ENCODE measurements around the gene PTPRM.

PTPRM gene

DNA sequence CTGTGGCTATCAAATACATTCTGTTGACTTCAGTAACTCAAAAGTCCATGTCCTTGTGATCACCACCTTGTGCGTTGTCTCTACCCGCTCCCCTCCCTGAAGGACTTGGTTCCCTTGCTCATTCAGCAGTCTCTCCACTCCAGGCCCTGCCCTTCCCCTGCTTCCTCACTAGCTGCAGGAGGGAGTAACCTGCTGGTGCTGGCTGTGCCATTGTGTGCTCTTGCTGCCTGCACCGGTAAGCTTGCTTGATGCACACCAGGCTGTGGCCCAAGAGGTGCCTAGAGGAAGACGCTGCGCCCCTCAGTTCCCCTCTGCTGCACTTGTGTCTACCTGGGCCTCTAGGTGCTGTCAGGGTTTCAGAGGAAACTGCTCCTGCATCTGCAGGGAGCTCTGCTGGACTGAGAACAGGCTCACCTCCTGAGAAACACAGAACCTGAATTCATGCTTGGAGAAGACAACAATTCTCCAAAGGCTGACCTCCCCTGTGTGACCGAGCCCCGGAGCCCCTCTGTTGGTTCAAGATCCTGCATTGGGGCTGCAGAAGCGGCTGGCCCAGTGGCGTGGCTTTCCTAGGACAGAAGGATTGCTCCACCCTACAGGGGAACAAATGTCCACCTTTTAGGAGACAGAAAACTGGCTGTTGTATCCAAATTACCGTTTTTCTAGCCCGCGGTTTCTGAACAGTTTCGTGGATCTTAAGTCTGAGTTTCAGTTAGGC lies 33.6 kb downstream of the PTPRM start:
- Mint-ChIP-seq H3K36me3 (no peaks in the 10 kb centered on the region), H3K4me1 (no peaks in the 10 kb centered on the region), H3K27ac (no peak overlapping the region), H3K27me3 (no peaks in the 10 kb centered on the region), H3K9me3 (peaks cover 0 to 3% of the 10 kb centered on the region in 2 donors), H3K4me3 (no peak overlapping the region)
- no peak for ATAC-seq (replicated peaks)
- no peak for DNase-seq

DNA sequence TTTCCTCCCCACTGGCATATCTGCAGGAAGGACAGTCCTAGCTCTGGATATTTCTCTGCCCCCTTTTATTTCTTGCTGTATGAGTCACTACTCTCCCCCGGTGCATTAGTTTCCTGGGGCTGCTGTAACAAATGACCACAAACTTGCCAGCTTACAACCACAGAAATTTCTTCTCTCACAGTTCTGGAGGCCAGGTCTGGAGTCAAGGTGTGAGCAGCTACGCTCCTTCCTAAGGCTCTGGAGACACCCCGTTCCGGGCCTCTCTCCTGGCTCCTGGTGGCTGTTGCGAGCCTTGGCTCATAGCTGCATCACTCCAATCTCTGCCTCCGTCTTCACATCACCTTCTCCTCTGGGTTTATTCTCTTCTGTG lies 34.1 kb downstream of the PTPRM start:
- H3K4me3 Mint-ChIP-seq: no peak overlapping the region
- DNase-seq (no peak), ATAC-seq (replicated peaks) (no peak)
- no peaks in the 10 kb centered on the region for H3K36me3 Mint-ChIP-seq
- H3K4me1 Mint-ChIP-seq: no peaks in the 10 kb centered on the region
- H3K27me3 Mint-ChIP-seq: no peaks in the 10 kb centered on the region
- H3K9me3 Mint-ChIP-seq: peaks cover 0 to 3% of the 10 kb centered on the region in 2 donors
- no peak overlapping the region for H3K27ac Mint-ChIP-seq

DNA sequence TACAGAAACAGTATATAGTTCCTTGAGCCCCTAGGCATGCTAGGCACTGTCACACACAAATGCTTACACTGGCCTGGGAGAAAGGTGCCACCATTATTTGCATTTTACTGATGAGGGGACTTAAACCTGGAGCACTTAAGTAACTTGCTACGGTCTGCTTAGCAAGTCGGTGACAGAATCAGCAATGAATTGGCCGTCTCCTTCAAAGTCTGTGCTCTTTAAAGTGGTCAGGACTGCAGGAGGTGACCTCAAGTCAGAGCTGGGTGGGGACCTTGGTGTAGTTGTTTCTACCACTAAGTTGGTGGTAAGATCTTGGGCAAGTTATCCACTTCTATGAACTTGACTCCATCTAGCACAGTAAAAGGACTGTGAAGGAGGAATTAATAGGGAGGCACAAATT lies 34.8 kb downstream of the PTPRM start:
- no peaks in the 10 kb centered on the region for H3K4me1 Mint-ChIP-seq
- H3K4me3 Mint-ChIP-seq: no peak overlapping the region
- no peak overlapping the region for H3K27ac Mint-ChIP-seq
- no peaks in the 10 kb centered on the region for H3K27me3 Mint-ChIP-seq
- no peak for ATAC-seq (replicated peaks)
- no peak for DNase-seq
- no peaks in the 10 kb centered on the region for H3K36me3 Mint-ChIP-seq
- peaks cover 0 to 3% of the 10 kb centered on the region in 2 donors for H3K9me3 Mint-ChIP-seq

DNA sequence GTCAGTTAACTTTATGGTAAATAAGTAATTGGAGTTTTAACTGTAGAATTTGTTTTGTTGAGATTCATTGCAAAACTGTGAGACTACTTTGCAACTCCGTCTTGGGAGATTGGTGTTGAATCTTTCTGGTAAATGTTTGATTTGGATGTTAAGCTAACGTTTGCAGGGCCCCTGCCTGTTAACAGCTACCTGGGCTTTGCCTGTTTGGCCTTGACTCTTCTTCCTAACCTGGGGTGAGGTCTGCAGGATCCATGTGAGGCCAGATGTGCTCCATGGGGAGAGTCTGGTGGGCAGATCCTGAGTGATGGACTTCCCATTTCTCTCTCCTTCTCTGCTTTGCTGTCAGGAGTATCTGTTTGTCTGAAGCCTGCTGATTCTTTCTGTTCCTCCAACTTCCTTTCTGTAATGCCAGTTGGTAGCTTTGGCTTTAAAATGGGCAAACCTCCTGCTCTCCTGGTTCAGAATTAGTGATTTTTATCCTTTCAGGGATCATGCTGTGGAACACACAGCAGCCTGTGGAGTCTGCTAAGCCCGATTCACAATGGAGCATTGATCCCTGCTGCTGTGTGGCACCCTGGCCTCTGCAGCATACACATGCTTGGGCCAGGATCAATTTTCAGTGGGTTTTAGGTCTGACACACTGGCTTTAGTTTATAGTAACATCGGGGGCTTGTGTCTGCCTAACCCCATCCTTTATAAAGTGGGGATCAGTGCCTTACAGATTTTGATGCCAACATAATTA lies 36.3 kb downstream of the PTPRM start:
- Mint-ChIP-seq H3K9me3 (peaks cover 0 to 3% of the 10 kb centered on the region in 2 donors), H3K4me1 (no peaks in the 10 kb centered on the region), H3K36me3 (no peaks in the 10 kb centered on the region), H3K27me3 (no peaks in the 10 kb centered on the region), H3K27ac (no peak overlapping the region), H3K4me3 (no peak overlapping the region)
- DNase-seq (no peak), ATAC-seq (replicated peaks) (no peak)

DNA sequence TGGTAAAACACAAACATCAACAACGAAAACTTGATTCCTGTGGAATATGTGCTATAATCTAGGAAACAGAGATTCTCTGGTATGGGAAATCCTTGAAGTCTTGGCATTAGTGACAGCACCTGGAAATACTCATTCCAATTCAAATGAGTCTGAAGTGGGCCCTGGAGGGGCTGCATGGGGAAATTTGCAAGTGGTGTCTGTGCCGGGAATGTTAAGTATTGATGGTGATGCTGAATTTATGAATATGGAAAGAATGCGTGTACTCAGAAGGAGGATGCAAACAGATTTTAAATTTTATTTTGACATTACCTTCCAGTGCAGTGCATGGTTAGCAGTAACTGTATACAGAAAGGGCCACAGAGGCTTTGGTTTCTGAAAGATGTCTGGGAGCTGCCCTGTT lies 37.2 kb downstream of the PTPRM start:
- H3K27ac Mint-ChIP-seq: no peak overlapping the region
- no peaks in the 10 kb centered on the region for H3K27me3 Mint-ChIP-seq

DNA sequence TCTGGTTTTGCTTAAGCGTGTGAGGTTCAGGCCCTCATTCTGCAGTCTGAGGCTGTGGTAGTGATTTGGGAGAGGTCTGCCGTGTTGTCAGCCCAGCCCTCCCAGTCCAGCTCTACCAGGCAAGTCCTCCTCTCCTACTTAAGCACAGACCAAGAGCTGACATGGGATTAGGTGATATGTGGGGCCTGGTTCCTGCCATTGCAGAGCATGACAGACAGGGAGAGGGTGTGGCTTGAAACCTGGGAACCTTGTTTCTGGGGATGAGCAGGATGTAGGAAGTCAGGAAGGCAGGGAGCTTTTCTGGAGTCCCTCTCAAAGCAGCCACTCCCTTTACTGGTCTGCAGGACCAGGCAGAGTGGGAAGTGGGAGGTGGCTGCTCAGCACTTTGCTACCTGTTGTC lies 38.6 kb downstream of the PTPRM start:
- Mint-ChIP-seq H3K4me3 (no peak overlapping the region), H3K9me3 (no peaks in the 10 kb centered on the region)
- no peak for ATAC-seq (replicated peaks)

More for the DNA sequence above, 37.2 kb downstream of the PTPRM start:
- Mint-ChIP-seq H3K9me3 (peaks cover 0 to 3% of the 10 kb centered on the region in 2 donors), H3K4me1 (no peaks in the 10 kb centered on the region), H3K4me3 (no peak overlapping the region), H3K36me3 (no peaks in the 10 kb centered on the region)
- ATAC-seq (replicated peaks) (no peak), DNase-seq (no peak)

DNA sequence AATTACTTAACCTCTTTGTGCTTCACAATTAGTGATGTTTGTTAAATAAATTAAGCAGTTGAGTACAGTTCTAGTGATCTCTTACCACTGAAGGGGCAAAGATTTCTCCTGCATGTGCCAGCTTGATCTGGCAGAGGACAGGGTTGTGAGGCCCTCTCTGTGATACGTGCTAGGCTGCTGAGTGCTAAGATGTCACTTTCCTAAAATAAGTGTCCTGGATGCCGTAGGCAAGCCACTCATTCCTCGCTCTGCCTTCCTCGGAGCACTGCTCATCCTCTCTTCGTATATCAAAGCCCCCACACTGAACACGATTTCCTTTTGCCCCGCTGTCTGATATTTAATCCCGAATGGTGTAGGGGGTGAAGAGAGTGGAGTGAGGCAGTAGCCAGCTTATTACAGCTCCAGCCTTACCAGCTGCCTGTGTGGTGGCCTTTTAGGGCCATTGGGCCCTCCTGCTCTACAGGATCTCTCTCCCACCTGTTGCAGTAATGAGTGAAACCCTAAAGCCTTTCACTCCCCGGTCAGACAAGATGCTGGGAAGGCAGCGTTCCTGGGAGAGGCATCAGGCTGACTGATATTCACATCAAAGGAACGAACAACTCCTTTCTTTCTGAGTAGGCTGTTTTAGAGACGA lies 40.5 kb downstream of the PTPRM start:
- H3K27me3 Mint-ChIP-seq: no peaks in the 10 kb centered on the region
- H3K36me3 Mint-ChIP-seq: no peaks in the 10 kb centered on the region
- ATAC-seq (replicated peaks): no peak
- H3K4me3 Mint-ChIP-seq: no peak overlapping the region
- H3K4me1 Mint-ChIP-seq: no peaks in the 10 kb centered on the region
- no peak for DNase-seq
- no peak overlapping the region for H3K27ac Mint-ChIP-seq
- H3K9me3 Mint-ChIP-seq: peaks cover 0 to 2% of the 10 kb centered on the region in 2 donors

More for the DNA sequence above, 38.6 kb downstream of the PTPRM start:
- Mint-ChIP-seq H3K27me3 (no peaks in the 10 kb centered on the region), H3K36me3 (no peaks in the 10 kb centered on the region), H3K27ac (no peak overlapping the region), H3K4me1 (no peaks in the 10 kb centered on the region)
- DNase-seq: no peak

DNA sequence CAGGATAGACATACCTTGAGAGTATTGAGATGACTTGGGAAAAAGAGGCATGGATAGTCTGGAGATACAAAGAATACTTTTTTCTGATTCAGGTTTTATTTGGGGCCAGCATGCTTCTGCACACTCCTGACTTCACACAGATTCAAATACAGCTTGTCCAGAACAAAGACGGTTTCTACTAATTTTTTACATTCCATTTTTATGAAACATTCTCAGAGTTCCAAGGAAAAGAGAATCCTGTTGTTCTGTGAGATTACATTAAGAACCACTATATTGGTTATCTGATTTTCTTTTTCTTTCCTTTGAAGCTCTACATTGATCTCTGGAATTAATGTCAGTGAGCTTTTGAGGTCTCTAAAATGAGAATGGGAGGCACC lies 41.0 kb downstream of the PTPRM start:
- H3K4me3 Mint-ChIP-seq: no peak overlapping the region
- peaks cover 0 to 2% of the 10 kb centered on the region in 2 donors for H3K9me3 Mint-ChIP-seq
- DNase-seq (no peak), ATAC-seq (replicated peaks) (no peak)
- H3K4me1 Mint-ChIP-seq: no peaks in the 10 kb centered on the region
- H3K27ac Mint-ChIP-seq: no peak overlapping the region
- no peaks in the 10 kb centered on the region for H3K27me3 Mint-ChIP-seq
- H3K36me3 Mint-ChIP-seq: no peaks in the 10 kb centered on the region

DNA sequence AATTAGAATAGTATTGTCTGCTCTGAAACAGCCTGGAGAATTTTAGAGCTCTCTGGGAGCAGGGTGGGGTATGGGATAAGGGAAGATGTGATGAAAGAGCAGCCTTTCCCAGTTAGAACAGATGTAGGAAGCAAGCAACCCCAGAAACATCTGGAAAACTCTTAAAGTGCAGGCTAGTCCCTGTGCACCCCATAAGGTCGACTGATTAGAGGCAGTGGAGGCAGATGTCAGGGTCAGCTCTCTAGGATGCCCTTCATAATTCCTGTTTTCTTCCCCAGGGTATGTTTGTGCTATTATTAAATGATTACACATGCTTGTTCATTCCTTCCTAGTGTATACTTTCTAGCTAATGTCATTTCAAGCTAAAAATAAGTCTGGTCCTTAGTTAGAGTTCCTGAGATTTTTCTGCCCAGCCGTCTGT lies 41.7 kb downstream of the PTPRM start:
- DNase-seq: no peak
- Mint-ChIP-seq H3K27ac (no peak overlapping the region), H3K9me3 (peaks cover 0 to 2% of the 10 kb centered on the region in 2 donors), H3K36me3 (no peaks in the 10 kb centered on the region), H3K4me1 (no peaks in the 10 kb centered on the region), H3K27me3 (no peaks in the 10 kb centered on the region), H3K4me3 (no peak overlapping the region)
- ATAC-seq (replicated peaks): no peak

DNA sequence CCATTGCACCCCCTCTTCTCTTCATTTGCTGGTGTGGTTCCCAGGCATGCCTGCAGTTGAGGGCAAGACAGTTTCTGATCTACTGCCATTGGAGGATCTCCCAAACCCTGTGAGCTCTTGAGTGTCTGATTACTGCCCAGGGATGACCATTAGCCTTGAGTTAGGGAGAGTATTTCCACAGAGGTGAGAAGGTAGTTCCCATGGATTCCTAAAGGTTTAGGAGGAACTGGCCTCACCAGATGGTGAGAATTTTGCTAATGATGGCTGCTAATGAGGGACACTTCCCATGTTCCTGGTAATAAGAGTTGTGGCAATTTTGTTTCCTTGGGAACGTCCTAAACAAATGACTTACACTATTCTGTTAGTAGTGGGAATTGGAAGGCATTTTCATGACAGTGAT lies 42.5 kb downstream of the PTPRM start:
- ATAC-seq (replicated peaks): no peak
- Mint-ChIP-seq H3K4me3 (no peak overlapping the region), H3K9me3 (peaks cover 0 to 2% of the 10 kb centered on the region in 2 donors), H3K27me3 (no peaks in the 10 kb centered on the region), H3K27ac (no peak overlapping the region), H3K4me1 (no peaks in the 10 kb centered on the region), H3K36me3 (no peaks in the 10 kb centered on the region)
- DNase-seq: no peak

DNA sequence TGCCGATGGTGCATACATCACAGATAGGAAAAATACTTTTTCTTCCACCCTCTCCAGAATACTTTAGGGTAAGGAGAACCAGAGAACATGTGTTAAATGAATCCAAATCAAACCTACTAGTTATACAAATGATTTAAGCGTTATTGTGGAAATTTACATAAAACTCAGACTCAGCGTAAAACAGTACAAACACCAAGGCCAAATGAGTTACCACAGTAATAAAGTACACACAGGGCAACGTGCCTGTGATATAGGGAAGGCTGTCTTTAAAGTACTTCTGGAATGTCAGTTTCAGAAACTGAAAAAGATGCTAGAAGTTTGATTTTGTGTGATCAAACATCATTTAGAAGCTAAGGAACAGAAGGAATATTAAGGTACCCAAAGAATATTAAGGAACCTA lies 46.9 kb downstream of the PTPRM start:
- H3K4me1 Mint-ChIP-seq: no peaks in the 10 kb centered on the region
- ATAC-seq (replicated peaks): no peak
- DNase-seq: no peak
- no peak overlapping the region for H3K27ac Mint-ChIP-seq
- H3K4me3 Mint-ChIP-seq: no peak overlapping the region
- peaks cover 0 to 2% of the 10 kb centered on the region in 2 donors for H3K9me3 Mint-ChIP-seq
- H3K27me3 Mint-ChIP-seq: no peaks in the 10 kb centered on the region
- no peaks in the 10 kb centered on the region for H3K36me3 Mint-ChIP-seq

DNA sequence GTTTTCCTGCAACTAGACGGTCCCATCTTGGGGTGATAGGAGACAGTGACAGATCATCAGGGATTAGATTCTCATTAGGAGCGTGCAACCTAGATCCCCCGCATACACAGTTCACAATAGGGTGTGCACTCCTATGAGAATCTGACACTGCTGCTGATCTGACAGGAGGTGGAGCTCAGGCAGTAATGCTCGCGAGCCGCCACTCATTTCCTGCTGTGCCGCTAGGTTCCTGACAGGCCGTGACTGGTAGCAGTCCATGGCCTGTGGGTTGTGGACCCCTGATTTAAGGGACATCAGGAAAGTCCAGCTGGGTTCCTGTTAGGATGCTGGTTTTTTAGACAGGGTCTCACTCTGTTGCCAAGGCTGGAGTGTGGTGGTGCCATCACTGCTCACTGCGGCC lies 48.7 kb downstream of the PTPRM start:
- no peak overlapping the region for H3K27ac Mint-ChIP-seq
- H3K27me3 Mint-ChIP-seq: no peaks in the 10 kb centered on the region
- H3K9me3 Mint-ChIP-seq: peaks cover 0 to 2% of the 10 kb centered on the region in 2 donors
- H3K36me3 Mint-ChIP-seq: no peaks in the 10 kb centered on the region
- no peak for DNase-seq
- no peaks in the 10 kb centered on the region for H3K4me1 Mint-ChIP-seq
- no peak overlapping the region for H3K4me3 Mint-ChIP-seq
- ATAC-seq (replicated peaks): no peak

DNA sequence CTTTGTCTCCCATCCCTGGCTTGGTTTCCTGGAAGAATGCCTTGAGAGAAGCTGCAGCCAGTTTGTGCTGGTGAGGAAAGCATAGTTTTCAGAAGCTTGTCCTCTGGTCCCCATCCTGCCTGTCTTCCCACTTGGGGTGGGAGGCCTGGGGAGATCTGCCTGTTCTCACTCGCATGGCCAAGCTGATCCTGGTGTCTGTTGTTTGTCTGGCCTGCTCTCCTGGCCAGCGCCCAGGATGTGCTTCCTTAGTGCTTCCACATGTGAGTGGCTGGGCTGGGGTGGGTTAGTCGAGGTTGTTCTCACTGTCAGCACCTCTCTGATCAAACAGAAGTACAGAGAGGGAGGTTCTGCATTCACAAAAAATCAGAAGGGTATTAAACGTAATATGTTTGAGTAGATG lies 49.5 kb downstream of the PTPRM start:
- Mint-ChIP-seq H3K4me3 (no peak overlapping the region), H3K4me1 (no peaks in the 10 kb centered on the region), H3K36me3 (no peaks in the 10 kb centered on the region), H3K27me3 (no peaks in the 10 kb centered on the region), H3K27ac (no peak overlapping the region), H3K9me3 (peaks cover 0 to 1% of the 10 kb centered on the region in 2 donors)
- DNase-seq (no peak), ATAC-seq (replicated peaks) (no peak)

DNA sequence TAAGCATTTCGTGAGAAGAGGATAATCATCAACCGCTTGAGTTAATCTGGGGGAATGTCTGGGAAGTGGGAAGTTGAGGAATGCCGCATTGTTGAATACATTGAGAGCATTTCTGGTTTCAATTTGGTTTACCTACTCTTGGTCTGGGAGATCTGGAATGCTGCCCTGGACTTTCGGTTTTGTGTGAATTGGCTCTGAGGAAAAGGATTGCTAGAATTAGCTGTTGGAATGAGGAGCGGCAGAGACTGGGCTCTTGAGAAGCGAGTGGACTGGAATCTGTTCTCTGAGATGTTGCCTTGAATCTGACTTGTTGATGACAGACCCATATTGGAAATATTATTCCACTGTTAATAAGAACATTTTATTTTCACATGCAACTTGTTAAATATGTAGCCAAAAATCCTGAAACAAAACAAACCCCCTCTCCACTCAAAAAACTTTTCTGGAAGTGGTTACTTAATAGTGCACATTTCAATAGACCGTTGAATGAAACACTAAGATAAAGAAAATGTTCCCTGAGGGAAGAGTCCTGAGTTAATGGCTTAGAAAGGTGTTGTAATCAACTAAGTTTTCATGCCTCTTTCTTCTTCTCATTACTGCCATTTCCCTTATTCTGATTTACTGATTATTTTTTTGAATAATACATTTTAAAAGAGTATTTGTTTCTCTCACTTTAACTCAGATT lies 50.8 kb downstream of the PTPRM start:
- no peaks in the 10 kb centered on the region for H3K9me3 Mint-ChIP-seq
- no peak overlapping the region for H3K4me3 Mint-ChIP-seq
- no peaks in the 10 kb centered on the region for H3K27me3 Mint-ChIP-seq

More for the DNA sequence above, 50.8 kb downstream of the PTPRM start:
- Mint-ChIP-seq H3K4me1 (no peaks in the 10 kb centered on the region), H3K27ac (no peak overlapping the region), H3K36me3 (no peaks in the 10 kb centered on the region)
- no peak for DNase-seq
- ATAC-seq (replicated peaks): no peak
